KMS-11 (cell line): ENCODE results near the gene MCUB.
A peak's percentile ranks its signal among the peaks of the same experiment; 100 is the strongest.

Source experiments
- H2AFZ ChIP-seq: fragments of 200-600 bp; sonication (generic); 2 replicates; pipeline ENCODE4 v1.6.1; 2016; ENCODE audit warnings: antibody characterized with exemption, mixed run types, low read depth
- H3K27ac ChIP-seq: fragments of 200-600 bp; sonication (generic); 2 replicates; pipeline ENCODE4 v1.6.1; 2016; ENCODE audit warnings: mild to moderate bottlenecking, mixed run types
- H3K27me3 ChIP-seq: fragments of 200-600 bp; sonication (generic); 2 replicates; pipeline ENCODE4 v1.6.1; 2017; ENCODE audit warnings: mild to moderate bottlenecking, low read depth, mixed run types, moderate library complexity; ENCODE audit not compliant: insufficient read depth
- H3K36me3 ChIP-seq: fragments of 200-600 bp; sonication (generic); 2 replicates; pipeline ENCODE4 v1.6.1; 2017; ENCODE audit warnings: mild to moderate bottlenecking, mixed run types; ENCODE audit not compliant: insufficient read depth
- H3K4me1 ChIP-seq: fragments of 200-600 bp; sonication (generic); 2 replicates; pipeline ENCODE4 v1.6.1; 2016; ENCODE audit warnings: mild to moderate bottlenecking, low read depth, mixed run types; ENCODE audit not compliant: poor library complexity, severe bottlenecking
- H3K4me2 ChIP-seq: fragments of 200-600 bp; sonication (generic); 2 replicates; pipeline ENCODE4 v1.7.0; 2016; ENCODE audit warnings: mild to moderate bottlenecking, mixed run types
- H3K4me3 ChIP-seq: fragments of 200-600 bp; sonication (generic); IDR thresholded peaks from 2 replicates; pipeline ENCODE4 v1.6.1; 2017; ENCODE audit warnings: low read depth, low read length, mixed read lengths; ENCODE audit not compliant: insufficient read depth
- H3K79me2 ChIP-seq: fragments of 200-600 bp; sonication (generic); 2 replicates; pipeline ENCODE4 v1.6.1; 2016; ENCODE audit warnings: low read depth, mixed run types; ENCODE audit not compliant: insufficient read depth
- H3K9ac ChIP-seq: fragments of 200-600 bp; sonication (generic); 2 replicates; pipeline ENCODE4 v1.6.1; 2016; ENCODE audit warnings: mild to moderate bottlenecking, mixed run types
- H4K20me1 ChIP-seq: fragments of 200-600 bp; sonication (generic); 2 replicates; pipeline ENCODE4 v1.6.1; 2016; ENCODE audit warnings: mild to moderate bottlenecking, mixed run types; ENCODE audit not compliant: insufficient read depth
- CTCF ChIP-seq: fragments of 200-600 bp; sonication (generic); conservative IDR thresholded peaks from 2 replicates; pipeline ENCODE4 v1.6.1; 2017; ENCODE audit warnings: low read depth, mild to moderate bottlenecking, antibody characterized with exemption, low read length, moderate library complexity, mixed read lengths

MCUB gene

GRCh38 chr4:109683621-109684253 is 123.7 kb downstream of the MCUB start:
- Histone ChIP-seq H3K4me2 (no peak overlapping the region; the same call in 1 of the 2 replicates), H3K36me3 (no peaks in the 10 kb centered on the region; the same call in 1 of the 2 replicates), H3K4me1 (peaks cover 54% of the 10 kb centered on the region), H3K9ac (no peak overlapping the region), H3K27me3 (no peaks in the 10 kb centered on the region), H2AFZ (no peak overlapping the region), H3K79me2 (no peaks in the 10 kb centered on the region), H4K20me1 (no peaks in the 10 kb centered on the region), H3K27ac (no peak overlapping the region), H3K4me3 (no peak overlapping the region)
- no peak for TF ChIP-seq CTCF

- no peaks in the 10 kb centered on the region for H3K27me3 ChIP-seq
- H3K4me2 ChIP-seq = no peak overlapping the region
- H3K4me3 ChIP-seq = no peak overlapping the region
- no peak overlapping the region for H3K9ac ChIP-seq
- H3K36me3 ChIP-seq = no peaks in the 10 kb centered on the region; the same call in 1 of the 2 replicates
- no peak overlapping the region for H2AFZ ChIP-seq
- TF ChIP-seq CTCF = no peak
- peaks cover 64% of the 10 kb centered on the region for H3K4me1 ChIP-seq
- no peaks in the 10 kb centered on the region for H3K79me2 ChIP-seq
- H4K20me1 ChIP-seq = no peaks in the 10 kb centered on the region
- H3K27ac ChIP-seq = no peak overlapping the region
Observed at GRCh38 chr4:109684727-109685126, 124.7 kb downstream of the MCUB start.

- no peaks in the 10 kb centered on the region; the same call in 1 of the 2 replicates for H3K36me3 ChIP-seq
- H3K27me3 ChIP-seq = no peaks in the 10 kb centered on the region
- H3K4me1 ChIP-seq = peaks cover 83% of the 10 kb centered on the region
- H3K4me3 ChIP-seq = no peak overlapping the region
- peak overlapping the region; percentile 10; the same call in 1 of the 2 replicates for H3K9ac ChIP-seq
- no peak for TF ChIP-seq CTCF
- H3K27ac ChIP-seq = peak overlapping the region; percentile 80
- H3K79me2 ChIP-seq = no peaks in the 10 kb centered on the region
- no peaks in the 10 kb centered on the region for H4K20me1 ChIP-seq
- peak overlapping the region; percentile 65 for H3K4me2 ChIP-seq
- no peak overlapping the region for H2AFZ ChIP-seq
Observed at GRCh38 chr4:109690690-109691410, 130.8 kb downstream of the MCUB start.

GRCh38 chr4:109691411-109691920 is 131.4 kb downstream of the MCUB start:
- no peak overlapping the region for H2AFZ ChIP-seq
- H3K4me2 ChIP-seq = peak overlapping the region; percentile 65
- TF ChIP-seq CTCF = no peak
- peak overlapping the region; percentile 10; the same call in 1 of the 2 replicates for H3K9ac ChIP-seq
- no peaks in the 10 kb centered on the region for H3K79me2 ChIP-seq
- H3K36me3 ChIP-seq = no peaks in the 10 kb centered on the region; the same call in 1 of the 2 replicates
- no peaks in the 10 kb centered on the region for H4K20me1 ChIP-seq
- peak overlapping the region; percentile 80 for H3K27ac ChIP-seq
- no peak overlapping the region for H3K4me3 ChIP-seq
- H3K27me3 ChIP-seq = no peaks in the 10 kb centered on the region
- H3K4me1 ChIP-seq = peaks cover 77% of the 10 kb centered on the region
